CD8-positive, alpha-beta memory T cell (primary cell): ENCODE measurements around the gene YPEL4. TPM values are rescaled to one million over a fixed set of nuclear protein-coding genes. Genes with fewer than 3 reads are reported as not detected.
"Not testable (repeated sequence)": the region's sequence is repeated elsewhere in the genome, so short reads cannot be mapped to it uniquely, and the experiment has no call there.

ENCODE experiments used
- CTCF ChIA-PET: fragments of 350-600 bp; sonication (Branson Sonifier 250); formaldehyde crosslinking; loops from one replicate; lab custom pipeline; 2021; ENCODE audit warnings: antibody characterized with exemption; lab: Charles Lee
- POLR2A ChIA-PET: fragments of 350-600 bp; sonication (Branson Sonifier 250); formaldehyde crosslinking; loops from one replicate; lab custom pipeline; 2021; ENCODE audit warnings: antibody characterized with exemption; lab: Charles Lee
- DNase-seq, 5 donors: peaks; one replicate each; pipeline versions ENCODE4 v3.0.0 to v3.0.0-alpha.2; 2020 to 2022; ENCODE audit warnings: mixed read lengths in 1 of 5
- H3K27ac ChIP-seq: one replicate; pipeline ENCODE4 v1.7.0; 2013; ENCODE audit warnings: low read depth, mild to moderate bottlenecking, low read length, moderate library complexity
- H3K27me3 ChIP-seq: 2 replicates; pipeline ENCODE4 v1.7.0; 2013; ENCODE audit warnings: low read length, mild to moderate bottlenecking; ENCODE audit not compliant: insufficient read depth, poor library complexity, severe bottlenecking
- H3K36me3 ChIP-seq: 2 replicates; pipeline ENCODE4 v1.7.0; 2013; ENCODE audit warnings: mild to moderate bottlenecking, low read length, moderate library complexity; ENCODE audit not compliant: insufficient read depth
- H3K4me1 ChIP-seq: 2 replicates; pipeline ENCODE4 v1.7.0; 2013; ENCODE audit warnings: mild to moderate bottlenecking, low read length, moderate library complexity; ENCODE audit not compliant: insufficient read depth
- H3K4me3 ChIP-seq: 2 replicates; pipeline ENCODE4 v1.7.0; 2013; ENCODE audit warnings: mild to moderate bottlenecking, low read length
- H3K9me3 ChIP-seq: 2 replicates; pipeline ENCODE4 v1.7.0; 2013; ENCODE audit warnings: mild to moderate bottlenecking, low read length
- H3K27ac Mint-ChIP-seq, 8 donors: one replicate each; pipeline ENCODE4 v1.8.0; 2020 to 2021; ENCODE audit warnings: mixed read lengths in 8 of 8, mild to moderate bottlenecking in 6 of 8, inconsistent platforms in 3 of 8, moderate library complexity in 3 of 8
- H3K27me3 Mint-ChIP-seq, 2 donors: one replicate each; pipeline ENCODE4 v1.8.0; 2020 to 2021; ENCODE audit warnings: mixed read lengths in 2 of 2, mild to moderate bottlenecking in 1 of 2, moderate library complexity in 1 of 2
- H3K36me3 Mint-ChIP-seq, 3 donors: one replicate each; pipeline ENCODE4 v1.8.0; 2020 to 2021; ENCODE audit warnings: mixed read lengths in 3 of 3, inconsistent platforms in 1 of 3, mild to moderate bottlenecking in 1 of 3
- H3K4me1 Mint-ChIP-seq, 3 donors: one replicate each; pipeline ENCODE4 v1.8.0; 2020 to 2021; ENCODE audit warnings: mixed read lengths in 3 of 3, inconsistent platforms in 1 of 3, mild to moderate bottlenecking in 1 of 3
- H3K4me3 Mint-ChIP-seq, 7 donors: one replicate each; pipeline ENCODE4 v1.8.0; 2020 to 2021; ENCODE audit warnings: mixed read lengths in 7 of 7, mild to moderate bottlenecking in 6 of 7, moderate library complexity in 4 of 7, inconsistent platforms in 2 of 7
- H3K9me3 Mint-ChIP-seq, 5 donors: one replicate each; pipeline ENCODE4 v1.8.0; 2020 to 2022; ENCODE audit warnings: mixed read lengths in 5 of 5, mild to moderate bottlenecking in 3 of 5, moderate library complexity in 2 of 5, inconsistent platforms in 1 of 5
- polyA plus RNA-seq: library from polyadenylated mRNA; unstranded; fragments of 300-500 nt; fragmentation: Illumina TruSeq; gene quantifications from one replicate; pipeline ENCODE4 v1.2.3, GENCODE V29; 2021
- total RNA-seq, 2 experiments: library from RNA; stranded (reverse); gene quantifications; one replicate each; pipeline ENCODE4 v1.2.3, GENCODE V29; 2021

The YPEL4 gene
- total RNA-seq (1 to 10 TPM; 1.0 to 1.7 TPM), polyA plus RNA-seq (0.37 TPM)

GRCh38 chr11:57649826-57650738, at the start of gene YPEL4:
Gene YPEL4 (minus strand): TSS chr11:57649912. CDS start chr11:57647107, 2,805 bp downstream.
- H3K9me3 Mint-ChIP-seq, result no peaks in the 10 kb centered on the region
- peaks cover 32% of the 10 kb centered on the region for H3K27me3 ChIP-seq
- ChIA-PET CTCF (interaction anchor here (1.0 to 4.2 kb wide), 5 partner anchors 9 to 123 kb away, joined by 3 to 27 read pairs (median 4); partner anchors contain the start of gene UBE2L6), POLR2A (interaction anchor here (1.4 kb wide), 1 partner anchor 17 kb away, joined by 4 read pairs; no protein-coding TSS in a partner anchor)
- H3K36me3 Mint-ChIP-seq, result peaks cover 0 to 4% (median 0%) of the 10 kb centered on the region in 3 donors
- H3K27me3 Mint-ChIP-seq, result peaks cover 33 to 40% of the 10 kb centered on the region in 2 donors
- DNase-seq, result peak; percentile 66 to 89 (median 74)
- peak within 1 kb of the TSS; percentile 66 for H3K4me3 ChIP-seq
- H3K27ac ChIP-seq, result no peak within 1 kb of the TSS
- no peaks in the 10 kb centered on the region for H3K36me3 ChIP-seq
- peaks cover 19% of the 10 kb centered on the region for H3K4me1 ChIP-seq
- peak within 1 kb of the TSS; percentile 77 to 93 (median 87) for H3K4me3 Mint-ChIP-seq
- H3K27ac Mint-ChIP-seq, result peak within 1 kb of the TSS; percentile 84 to 98 (median 94)
- H3K9me3 ChIP-seq, result no peaks in the 10 kb centered on the region
- H3K4me1 Mint-ChIP-seq, result peaks cover 29 to 62% (median 33%) of the 10 kb centered on the region in 3 donors

- peaks cover 43% of the 10 kb centered on the region for H3K36me3 ChIP-seq
- H3K27ac Mint-ChIP-seq, result peak overlapping the region in 1 of 8 donors; percentile 32
- no peak overlapping the region for H3K27ac ChIP-seq
- H3K27me3 ChIP-seq, result no peaks in the 10 kb centered on the region
- H3K27me3 Mint-ChIP-seq, result no peaks in the 10 kb centered on the region
- ChIA-PET POLR2A (no interaction called here), CTCF (interaction anchor here (1.0 kb wide), 1 partner anchor 102 kb away, joined by 4 read pairs; no protein-coding TSS in a partner anchor)
- H3K9me3 Mint-ChIP-seq, result no peaks in the 10 kb centered on the region
- no peaks in the 10 kb centered on the region for H3K4me1 Mint-ChIP-seq
- H3K4me3 Mint-ChIP-seq, result no peak overlapping the region
- H3K4me1 ChIP-seq, result no peaks in the 10 kb centered on the region
- H3K9me3 ChIP-seq, result no peaks in the 10 kb centered on the region
- no peak overlapping the region for H3K4me3 ChIP-seq
- H3K36me3 Mint-ChIP-seq, result peaks cover 13 to 82% (median 15%) of the 10 kb centered on the region in 3 donors
- no peak for DNase-seq
Measured at GRCh38 chr11:57698843-57699365, 49.2 kb upstream of the YPEL4 start.

- H3K36me3 ChIP-seq, result peaks cover 57% of the 10 kb centered on the region
- not testable (repeated sequence) for H3K9me3 ChIP-seq
Measured at GRCh38 chr11:57690474-57690873, 40.8 kb upstream of the YPEL4 start.

GRCh38 chr11:57681168-57681567, 31.5 kb upstream of the YPEL4 start:
- Mint-ChIP-seq H3K4me1 (peaks cover 43 to 62% (median 49%) of the 10 kb centered on the region in 3 donors), H3K9me3 (no peaks in the 10 kb centered on the region), H3K36me3 (peaks cover 3 to 79% (median 20%) of the 10 kb centered on the region in 3 donors), H3K27me3 (no peaks in the 10 kb centered on the region), H3K27ac (peak overlapping the region in 5 of 8 donors; percentile 9 to 68 (median 41)), H3K4me3 (no peak overlapping the region)
- H3K27me3 ChIP-seq, result no peaks in the 10 kb centered on the region
- CTCF ChIA-PET, result no interaction called here
- no peak for DNase-seq
- no peak overlapping the region for H3K27ac ChIP-seq
- no peaks in the 10 kb centered on the region for H3K9me3 ChIP-seq
- peaks cover 28% of the 10 kb centered on the region for H3K36me3 ChIP-seq
- no peak overlapping the region for H3K4me3 ChIP-seq
- H3K4me1 ChIP-seq, result peaks cover 32% of the 10 kb centered on the region
- POLR2A ChIA-PET, result no interaction called here

More at GRCh38 chr11:57690474-57690873, 40.8 kb upstream of the YPEL4 start:
- H3K4me1 ChIP-seq, H3K9me3 Mint-ChIP-seq, H3K27me3 ChIP-seq, H3K4me3 ChIP-seq, DNase-seq, H3K4me1 Mint-ChIP-seq, POLR2A ChIA-PET, CTCF ChIA-PET, H3K4me3 Mint-ChIP-seq, H3K27ac ChIP-seq, H3K27me3 Mint-ChIP-seq: not testable (repeated sequence)
- H3K27ac Mint-ChIP-seq, result peak overlapping the region in 2 of 8 donors; percentile 24 to 46
- H3K36me3 Mint-ChIP-seq, result peaks cover 19 to 79% (median 24%) of the 10 kb centered on the region in 3 donors

GRCh38 chr11:57680552-57680874, 30.8 kb upstream of the YPEL4 start:
- DNase-seq, result no peak
- Mint-ChIP-seq H3K27me3 (no peaks in the 10 kb centered on the region), H3K4me3 (peak overlapping the region in 3 of 7 donors; percentile 26 to 44 (median 35)), H3K4me1 (peaks cover 49 to 68% (median 55%) of the 10 kb centered on the region in 3 donors), H3K27ac (peak overlapping the region in 6 of 8 donors; percentile 5 to 68 (median 38)), H3K9me3 (no peaks in the 10 kb centered on the region), H3K36me3 (peaks cover 3 to 81% (median 20%) of the 10 kb centered on the region in 3 donors)
- CTCF ChIA-PET, result no interaction called here
- Histone ChIP-seq H3K27me3 (no peaks in the 10 kb centered on the region), H3K36me3 (peaks cover 35% of the 10 kb centered on the region), H3K27ac (no peak overlapping the region), H3K9me3 (no peaks in the 10 kb centered on the region), H3K4me1 (peaks cover 39% of the 10 kb centered on the region), H3K4me3 (no peak overlapping the region)
- POLR2A ChIA-PET, result no interaction called here

GRCh38 chr11:57679396-57679795, 29.7 kb upstream of the YPEL4 start:
- Histone ChIP-seq H3K4me3 (no peak overlapping the region), H3K4me1 (peaks cover 50% of the 10 kb centered on the region), H3K27ac (no peak overlapping the region), H3K36me3 (peaks cover 43% of the 10 kb centered on the region), H3K9me3 (no peaks in the 10 kb centered on the region), H3K27me3 (no peaks in the 10 kb centered on the region)
- Mint-ChIP-seq H3K4me1 (peaks cover 57 to 79% (median 66%) of the 10 kb centered on the region in 3 donors), H3K4me3 (no peak overlapping the region), H3K27ac (no peak overlapping the region), H3K9me3 (no peaks in the 10 kb centered on the region), H3K36me3 (peaks cover 3 to 81% (median 23%) of the 10 kb centered on the region in 3 donors), H3K27me3 (no peaks in the 10 kb centered on the region)
- ChIA-PET POLR2A (no interaction called here), CTCF (no interaction called here)
- DNase-seq, result no peak

- Mint-ChIP-seq H3K9me3 (no peaks in the 10 kb centered on the region), H3K27me3 (no peaks in the 10 kb centered on the region), H3K36me3 (peaks cover 7 to 75% (median 22%) of the 10 kb centered on the region in 3 donors), H3K4me1 (peaks cover 61 to 89% (median 78%) of the 10 kb centered on the region in 3 donors), H3K27ac (peak overlapping the region in 7 of 8 donors; percentile 8 to 88 (median 69)), H3K4me3 (peak overlapping the region in 3 of 7 donors; percentile 0 to 23 (median 7))
- no peak for DNase-seq
- CTCF ChIA-PET, result interaction anchor here (1.0 to 3.1 kb wide), 2 partner anchors 9 to 108 kb away, joined by 3 to 9 read pairs; partner anchors contain the start of gene UBE2L6
- Histone ChIP-seq H3K4me3 (no peak overlapping the region), H3K9me3 (no peaks in the 10 kb centered on the region), H3K36me3 (peaks cover 48% of the 10 kb centered on the region), H3K27me3 (no peaks in the 10 kb centered on the region), H3K27ac (no peak overlapping the region), H3K4me1 (peaks cover 66% of the 10 kb centered on the region)
- POLR2A ChIA-PET, result interaction anchor here (0.5 to 0.6 kb wide), 2 partner anchors 11 to 1908 kb away, joined by 3 read pairs; no protein-coding TSS in a partner anchor
Measured at GRCh38 chr11:57675176-57675941, 25.6 kb upstream of the YPEL4 start.
